NCI-H345 treated with DMSO at 0.1 percent for 48 hours (cell line): ENCODE data around the gene RSPH9.

Experiments
- DNase-seq: peaks from one replicate; lab custom pipeline; 2025; ENCODE audit not compliant: unreplicated experiment; lab: John Stamatoyannopoulos, UW

Gene RSPH9

GRCh38 chr6:43707767-43708166, 62.9 kb downstream of the RSPH9 start:
- peak; percentile 24 for DNase-seq

GRCh38 chr6:43708860-43709653, 64.2 kb downstream of the RSPH9 start:
- no peak for DNase-seq

- DNase-seq: no peak
These were observed 64.9 kb downstream of the RSPH9 start for GRCh38 chr6:43709654-43710303.

- DNase-seq: no peak
These were observed 65.7 kb downstream of the RSPH9 start for GRCh38 chr6:43710576-43710975.

GRCh38 chr6:43712579-43712978, 67.7 kb downstream of the RSPH9 start:
- DNase-seq: no peak

- DNase-seq: no peak
These were observed 68.9 kb downstream of the RSPH9 start for GRCh38 chr6:43713643-43714310.

GRCh38 chr6:43714311-43715055, 69.6 kb downstream of the RSPH9 start:
- no peak for DNase-seq

- DNase-seq: no peak
These were observed 70.4 kb downstream of the RSPH9 start for GRCh38 chr6:43715056-43715788.

- DNase-seq: no peak
These were observed 71.3 kb downstream of the RSPH9 start for GRCh38 chr6:43716099-43716498.

- no peak for DNase-seq
These were observed 72.6 kb downstream of the RSPH9 start for GRCh38 chr6:43717389-43717788.

- no peak for DNase-seq
These were observed 73.0 kb downstream of the RSPH9 start for GRCh38 chr6:43717822-43718221.

- DNase-seq: no peak
These were observed 73.7 kb downstream of the RSPH9 start for GRCh38 chr6:43718387-43719105.

GRCh38 chr6:43719511-43719910, 74.7 kb downstream of the RSPH9 start:
- no peak for DNase-seq

- no peak for DNase-seq
These were observed 76.2 kb downstream of the RSPH9 start for GRCh38 chr6:43720999-43721398.
